DND-41 (cell line): ENCODE data around the gene DYNLT2B.

ENCODE experiments used
- EZH2 ChIP-seq: IDR thresholded peaks from 3 replicates; pipeline ENCODE4 v1.6.1; 2012; ENCODE audit warnings: borderline replicate concordance, low read depth, mild to moderate bottlenecking, moderate library complexity, low read length, inconsistent platforms; ENCODE audit not compliant: severe bottlenecking
- TF ChIP-seq, protein P1 (sequence below): IDR thresholded peaks from 2 replicates; pipeline ENCODE4 v1.5.1; 2012; ENCODE audit warnings: borderline replicate concordance, low read length, moderate library complexity, mild to moderate bottlenecking; ENCODE audit not compliant: poor library complexity, severe bottlenecking; ENCODE audit errors: extremely low read depth

- TF ChIP-seq, protein P1, sequence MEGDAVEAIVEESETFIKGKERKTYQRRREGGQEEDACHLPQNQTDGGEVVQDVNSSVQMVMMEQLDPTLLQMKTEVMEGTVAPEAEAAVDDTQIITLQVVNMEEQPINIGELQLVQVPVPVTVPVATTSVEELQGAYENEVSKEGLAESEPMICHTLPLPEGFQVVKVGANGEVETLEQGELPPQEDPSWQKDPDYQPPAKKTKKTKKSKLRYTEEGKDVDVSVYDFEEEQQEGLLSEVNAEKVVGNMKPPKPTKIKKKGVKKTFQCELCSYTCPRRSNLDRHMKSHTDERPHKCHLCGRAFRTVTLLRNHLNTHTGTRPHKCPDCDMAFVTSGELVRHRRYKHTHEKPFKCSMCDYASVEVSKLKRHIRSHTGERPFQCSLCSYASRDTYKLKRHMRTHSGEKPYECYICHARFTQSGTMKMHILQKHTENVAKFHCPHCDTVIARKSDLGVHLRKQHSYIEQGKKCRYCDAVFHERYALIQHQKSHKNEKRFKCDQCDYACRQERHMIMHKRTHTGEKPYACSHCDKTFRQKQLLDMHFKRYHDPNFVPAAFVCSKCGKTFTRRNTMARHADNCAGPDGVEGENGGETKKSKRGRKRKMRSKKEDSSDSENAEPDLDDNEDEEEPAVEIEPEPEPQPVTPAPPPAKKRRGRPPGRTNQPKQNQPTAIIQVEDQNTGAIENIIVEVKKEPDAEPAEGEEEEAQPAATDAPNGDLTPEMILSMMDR: no peak
- no peak for TF ChIP-seq EZH2
Observed at GRCh38 chr3:196360586-196360985, 42.5 kb upstream of the DYNLT2B start.
